GM12875 (cell line): Measurements from ENCODE around the gene RAB12.

ENCODE experiments used
- H3K4me3 ChIP-seq: one replicate; pipeline ENCODE4 v1.5.1; 2011; ENCODE audit warnings: low read depth, low read length, control low read depth
- TF ChIP-seq, protein P1 (sequence below): IDR thresholded peaks from 2 replicates; pipeline ENCODE4 v1.5.1; 2011; ENCODE audit warnings: low read depth, mild to moderate bottlenecking, control low read depth, inconsistent platforms, low read length, moderate library complexity, borderline replicate concordance; ENCODE audit not compliant: insufficient read depth

Gene RAB12

DNA sequence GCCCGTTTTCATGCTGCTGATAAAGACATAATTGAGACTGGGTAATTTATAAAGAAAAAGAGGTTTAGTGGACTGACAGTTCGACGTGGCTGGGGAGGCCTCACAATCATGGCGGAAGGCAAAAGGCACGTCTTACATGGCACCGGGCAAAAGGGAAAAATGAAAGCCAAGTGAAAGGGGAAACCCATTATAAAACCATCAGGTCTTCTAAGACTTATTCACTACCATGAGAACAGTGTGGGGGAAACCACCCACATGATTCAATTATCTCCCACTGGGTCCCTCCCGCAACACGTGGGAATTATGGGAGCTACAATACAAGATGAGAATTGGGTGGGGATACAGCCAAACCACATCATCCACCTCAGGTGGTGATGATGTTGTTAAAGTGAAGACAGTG, 3.3 kb upstream of the RAB12 start:
- TF ChIP-seq, protein P1, sequence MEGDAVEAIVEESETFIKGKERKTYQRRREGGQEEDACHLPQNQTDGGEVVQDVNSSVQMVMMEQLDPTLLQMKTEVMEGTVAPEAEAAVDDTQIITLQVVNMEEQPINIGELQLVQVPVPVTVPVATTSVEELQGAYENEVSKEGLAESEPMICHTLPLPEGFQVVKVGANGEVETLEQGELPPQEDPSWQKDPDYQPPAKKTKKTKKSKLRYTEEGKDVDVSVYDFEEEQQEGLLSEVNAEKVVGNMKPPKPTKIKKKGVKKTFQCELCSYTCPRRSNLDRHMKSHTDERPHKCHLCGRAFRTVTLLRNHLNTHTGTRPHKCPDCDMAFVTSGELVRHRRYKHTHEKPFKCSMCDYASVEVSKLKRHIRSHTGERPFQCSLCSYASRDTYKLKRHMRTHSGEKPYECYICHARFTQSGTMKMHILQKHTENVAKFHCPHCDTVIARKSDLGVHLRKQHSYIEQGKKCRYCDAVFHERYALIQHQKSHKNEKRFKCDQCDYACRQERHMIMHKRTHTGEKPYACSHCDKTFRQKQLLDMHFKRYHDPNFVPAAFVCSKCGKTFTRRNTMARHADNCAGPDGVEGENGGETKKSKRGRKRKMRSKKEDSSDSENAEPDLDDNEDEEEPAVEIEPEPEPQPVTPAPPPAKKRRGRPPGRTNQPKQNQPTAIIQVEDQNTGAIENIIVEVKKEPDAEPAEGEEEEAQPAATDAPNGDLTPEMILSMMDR = no peak

GRCh38 chr18:8607776-8608742, 1.2 kb upstream of the RAB12 start:
- TF ChIP-seq, protein P1 = no peak

More for the DNA sequence above, 3.3 kb upstream of the RAB12 start:
- H3K4me3 ChIP-seq = no peak overlapping the region

GRCh38 chr18:8609659-8610458, 622 bp downstream of the RAB12 start:
- H3K4me3 ChIP-seq = peak overlapping the region; percentile 96
- TF ChIP-seq, protein P1 = no peak

More at GRCh38 chr18:8607776-8608742, 1.2 kb upstream of the RAB12 start:
- no peak overlapping the region for H3K4me3 ChIP-seq

- H3K4me3 ChIP-seq = peak overlapping the region; percentile 96
- TF ChIP-seq, protein P1 = no peak
Measured at GRCh38 chr18:8610459-8610851, 1.2 kb downstream of the RAB12 start.

DNA sequence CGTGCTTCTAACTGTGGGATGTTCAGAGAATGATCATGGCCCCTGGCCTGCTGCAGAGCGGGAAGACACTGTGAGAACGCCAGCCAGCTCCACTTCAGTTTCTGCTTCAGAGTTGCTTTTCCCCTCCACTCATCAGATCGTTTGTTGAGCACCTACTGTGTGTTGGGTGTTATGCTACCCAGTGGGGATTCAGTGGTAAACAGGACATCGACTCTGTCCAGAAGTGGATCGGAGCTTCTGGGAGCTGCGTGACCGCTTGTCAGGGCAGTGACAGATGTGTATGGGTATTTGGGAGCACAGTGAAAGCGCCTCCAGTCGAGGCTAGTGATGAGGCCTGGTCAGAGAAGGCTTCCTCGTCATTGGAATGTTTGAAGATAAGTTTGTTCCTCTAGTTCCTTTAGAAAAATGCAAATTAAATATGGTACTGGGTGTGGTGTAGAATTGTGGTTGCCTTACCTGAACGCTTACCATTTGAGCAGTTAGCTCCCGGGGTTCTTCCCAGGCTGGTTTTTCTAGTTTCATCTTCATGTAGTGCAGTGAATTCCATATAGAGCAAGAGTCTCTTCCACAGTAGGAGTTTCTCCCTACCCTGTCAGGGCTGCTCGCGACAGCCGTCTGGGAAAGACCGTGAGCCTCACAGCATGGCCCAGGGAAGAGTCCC, 2.8 kb downstream of the RAB12 start:
- H3K4me3 ChIP-seq = no peak overlapping the region
- TF ChIP-seq, protein P1 = no peak

- H3K4me3 ChIP-seq = no peak overlapping the region
- TF ChIP-seq, protein P1 = no peak
Measured at GRCh38 chr18:8614875-8615274, 5.6 kb downstream of the RAB12 start.
